DMS153 treated with DMSO at 0.1 percent for 48 hours (cell line): ENCODE data around the gene SHB.
"Not testable (repeated sequence)": the region's sequence is repeated elsewhere in the genome, so short reads cannot be mapped to it uniquely, and the experiment has no call there.

Source experiments
- DNase-seq: peaks from one replicate; lab custom pipeline; 2025; ENCODE audit not compliant: unreplicated experiment; lab: John Stamatoyannopoulos, UW

SHB gene

DNA sequence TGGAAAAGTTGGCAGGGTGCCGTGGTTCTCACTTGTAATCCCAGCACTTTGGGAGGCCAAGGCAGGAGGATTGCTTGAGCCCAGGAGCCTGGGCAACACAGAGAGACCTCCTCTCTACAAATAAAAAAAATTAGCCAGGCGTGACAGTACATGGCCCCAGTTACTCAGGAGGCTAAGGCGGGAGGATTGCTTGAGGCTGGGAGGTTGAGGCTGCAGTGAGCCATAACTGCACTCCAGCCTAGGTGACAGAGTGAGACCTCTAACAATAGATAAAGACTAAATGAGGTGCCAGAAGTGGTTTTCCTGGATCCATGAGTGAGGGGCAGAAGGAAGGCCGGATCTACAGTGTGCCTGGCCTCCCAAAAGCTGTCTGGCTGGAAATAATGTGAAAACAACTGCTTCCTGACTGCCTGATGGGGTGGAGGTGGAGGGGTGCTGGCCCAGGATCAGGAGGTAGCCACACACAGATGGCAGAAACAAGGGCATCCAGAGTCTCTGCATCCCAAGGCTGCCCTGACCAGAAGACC lies 4.1 kb downstream of the SHB start:
- no peak for DNase-seq

DNA sequence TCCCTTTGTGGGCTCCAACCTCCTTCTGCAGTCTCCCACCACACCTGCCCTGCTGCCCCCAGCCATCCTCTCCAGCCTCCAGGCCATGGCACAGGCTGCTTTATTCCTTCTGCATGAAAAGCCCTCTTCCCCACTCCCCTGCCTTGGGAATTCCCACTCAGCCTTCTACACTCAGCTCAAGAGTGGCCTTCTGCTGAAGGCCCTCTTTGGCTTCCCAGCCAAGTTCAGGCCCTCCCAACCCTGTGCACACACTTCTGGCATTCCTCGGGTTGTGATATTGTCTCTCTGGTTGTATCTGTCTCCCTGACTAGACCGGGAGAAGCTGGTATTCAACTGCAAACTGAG lies 5.7 kb downstream of the SHB start:
- no peak for DNase-seq

DNA sequence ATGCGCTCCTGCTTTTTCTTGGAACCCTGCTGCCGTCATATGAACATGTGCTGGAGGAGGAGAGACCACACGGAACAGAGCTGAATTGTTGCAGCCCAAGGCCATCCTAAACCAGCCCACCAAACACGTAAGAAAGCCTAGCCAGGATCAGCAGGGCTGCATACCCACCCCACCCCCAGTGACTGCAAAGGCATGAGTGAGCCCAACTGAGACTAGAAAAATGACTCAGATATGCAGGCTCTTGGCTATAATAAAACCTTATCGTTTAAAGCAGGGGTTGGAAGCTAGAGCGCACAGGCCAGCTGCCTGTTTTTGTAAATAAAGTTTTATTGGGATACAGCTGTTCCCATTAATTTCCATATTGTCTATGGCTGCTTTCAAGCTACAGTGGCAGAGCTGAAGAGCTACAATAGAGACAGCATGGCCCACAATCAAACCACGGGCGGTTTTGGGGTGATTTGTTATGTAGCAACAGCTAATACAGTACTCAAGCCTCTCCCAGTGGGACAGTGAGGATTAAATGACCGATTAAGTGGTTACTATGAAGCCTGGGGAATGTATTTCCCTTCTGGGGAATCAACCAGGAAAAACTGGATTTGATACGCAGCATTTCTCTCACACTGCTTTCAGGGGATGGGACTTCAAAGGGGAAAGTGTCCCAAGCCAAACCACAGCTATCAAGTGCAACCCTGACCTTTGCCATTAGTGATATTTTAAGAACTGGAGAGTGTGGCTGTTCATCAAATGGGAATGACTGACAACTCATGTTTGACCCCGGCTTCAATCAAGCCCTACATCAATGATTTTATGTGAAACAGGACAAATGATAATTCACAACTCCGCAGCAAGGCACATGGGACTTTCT lies 6.3 kb downstream of the SHB start:
- DNase-seq, result no peak

DNA sequence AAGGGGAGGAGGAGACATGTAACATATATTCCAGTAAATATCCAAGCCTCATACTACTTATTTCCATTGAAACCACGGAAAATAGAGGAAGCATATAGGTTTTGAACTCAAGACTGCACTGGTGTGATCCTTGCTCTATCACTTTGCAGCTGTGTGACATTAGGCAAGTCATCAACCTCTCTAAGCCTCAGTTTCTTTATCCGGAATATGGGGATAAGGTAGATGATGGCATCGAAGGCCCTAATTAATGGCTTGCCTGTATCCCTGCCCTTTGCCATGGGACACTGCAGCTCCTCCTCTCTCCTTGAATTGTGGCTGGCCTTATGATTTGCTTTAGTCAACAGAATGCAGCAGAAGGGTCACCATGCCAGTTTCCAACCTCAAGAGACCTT lies 6.9 kb downstream of the SHB start:
- no peak for DNase-seq

DNA sequence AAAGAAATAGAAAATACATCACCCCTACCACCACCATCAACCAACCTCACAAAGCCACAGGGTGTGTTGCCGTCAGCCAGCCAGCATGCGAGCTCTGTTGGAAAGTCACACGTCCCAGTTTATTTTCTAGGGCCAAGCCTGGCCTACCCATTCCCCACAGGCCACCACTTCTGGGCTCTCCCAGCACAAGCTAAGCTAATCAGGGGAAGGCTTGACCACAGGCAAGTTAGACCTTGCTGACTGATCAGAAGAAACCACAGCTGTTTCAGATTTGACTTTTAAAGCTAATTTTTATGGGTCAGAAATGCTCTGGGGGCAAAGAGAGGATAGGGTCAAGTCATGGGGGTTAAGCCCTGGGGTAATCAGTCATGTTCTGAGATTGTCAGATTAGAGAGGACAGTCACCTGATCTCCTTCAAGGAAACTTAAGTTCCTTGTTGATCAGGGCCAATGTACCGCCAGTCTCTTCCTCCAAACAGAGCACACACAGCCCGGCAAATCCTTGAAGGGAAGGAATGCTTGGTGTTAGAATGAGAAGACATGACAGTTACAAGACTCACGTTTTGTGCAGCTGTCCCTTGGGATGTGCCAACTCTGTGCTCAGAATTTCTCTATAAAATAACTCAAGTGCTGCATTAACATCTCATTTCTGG lies 7.6 kb downstream of the SHB start:
- DNase-seq, result no peak

DNA sequence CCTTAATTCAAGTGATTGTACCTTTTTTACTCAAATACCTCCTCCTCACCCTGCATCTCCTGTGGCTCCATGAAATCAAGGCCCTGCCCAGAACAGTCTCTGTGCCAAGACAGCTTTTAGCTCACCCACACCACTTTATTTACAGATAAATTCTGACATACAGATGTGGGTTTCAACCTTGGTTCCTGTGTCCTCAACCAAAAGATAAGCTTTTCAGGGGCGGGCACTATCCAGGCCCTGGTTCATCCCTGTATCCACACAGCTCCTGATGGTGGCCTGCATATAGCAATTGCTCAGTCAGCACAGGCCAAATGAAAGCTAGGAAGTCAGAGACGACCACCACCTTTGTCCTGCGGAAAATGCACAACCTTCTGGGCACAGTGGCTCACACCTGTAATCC lies 8.3 kb downstream of the SHB start:
- DNase-seq, result no peak

DNA sequence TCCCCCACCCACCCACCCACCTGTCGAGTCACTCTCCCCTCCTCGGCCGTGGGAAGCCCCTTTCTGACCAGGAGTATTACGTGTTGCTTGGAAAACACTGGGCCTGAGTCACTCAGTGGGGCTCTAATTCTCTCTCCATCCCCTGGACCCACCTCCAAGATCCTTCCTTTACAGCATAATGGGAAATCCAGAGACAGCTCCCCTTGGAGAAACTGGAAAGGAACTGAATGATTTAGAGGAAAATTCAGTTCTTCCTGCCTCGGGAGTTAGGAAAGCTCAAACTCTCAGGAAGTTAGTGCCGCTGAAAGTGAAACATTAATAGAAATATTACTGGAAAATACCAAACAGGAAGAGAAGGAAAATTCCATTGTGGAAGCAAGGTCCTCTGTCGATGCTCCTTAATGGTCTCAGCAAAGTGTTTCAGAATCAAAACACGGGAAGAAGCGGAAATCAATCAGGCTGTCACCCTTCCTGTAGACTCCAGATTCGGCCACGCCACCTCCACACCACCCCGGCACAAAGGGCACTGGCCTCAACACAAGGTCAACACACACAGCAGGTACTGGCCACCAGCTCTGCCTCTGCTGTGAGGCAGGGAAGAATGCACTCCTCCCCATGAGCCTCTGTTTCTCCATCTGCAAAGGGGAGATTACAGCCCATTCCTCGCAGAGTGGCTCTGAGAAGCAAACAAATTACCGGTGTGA lies 9.6 kb downstream of the SHB start:
- DNase-seq, result no peak

DNA sequence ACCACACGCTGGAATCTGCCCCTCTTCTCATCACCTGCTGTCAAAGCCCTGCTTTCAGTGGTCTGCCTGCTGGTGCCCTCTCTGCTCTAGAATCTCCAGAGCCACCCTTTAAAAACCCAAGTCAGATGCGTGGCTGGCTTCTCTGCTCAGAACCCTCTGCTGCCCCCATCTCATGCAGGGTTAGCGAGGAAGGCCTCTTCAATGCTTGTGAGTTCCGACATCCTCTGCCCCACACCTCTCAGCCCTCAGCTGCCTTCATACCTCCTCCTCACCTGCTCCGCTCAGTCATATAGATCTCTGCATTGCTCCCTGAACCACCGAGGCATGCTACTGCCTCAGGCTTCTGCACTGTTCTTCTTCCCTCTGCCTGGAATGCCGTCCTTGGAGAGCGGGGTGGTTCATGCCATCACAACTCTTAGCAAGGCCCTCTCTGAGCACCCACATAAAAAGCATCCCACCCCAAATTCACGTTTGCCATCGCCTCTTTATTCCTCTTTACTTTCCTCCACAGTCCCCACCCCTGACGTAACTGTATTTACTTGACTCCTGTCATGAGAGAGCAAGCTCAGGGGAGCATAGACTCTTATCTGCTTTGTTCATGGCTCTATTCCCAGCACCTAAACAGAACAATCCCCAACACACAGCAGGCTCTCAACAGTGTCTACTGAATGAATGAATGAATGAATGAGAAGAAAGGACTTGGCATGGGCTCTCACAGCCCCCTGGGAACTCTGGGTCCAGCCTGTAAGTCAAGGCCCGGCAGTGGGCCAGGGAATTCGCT lies 10.4 kb downstream of the SHB start:
- DNase-seq, result no peak

DNA sequence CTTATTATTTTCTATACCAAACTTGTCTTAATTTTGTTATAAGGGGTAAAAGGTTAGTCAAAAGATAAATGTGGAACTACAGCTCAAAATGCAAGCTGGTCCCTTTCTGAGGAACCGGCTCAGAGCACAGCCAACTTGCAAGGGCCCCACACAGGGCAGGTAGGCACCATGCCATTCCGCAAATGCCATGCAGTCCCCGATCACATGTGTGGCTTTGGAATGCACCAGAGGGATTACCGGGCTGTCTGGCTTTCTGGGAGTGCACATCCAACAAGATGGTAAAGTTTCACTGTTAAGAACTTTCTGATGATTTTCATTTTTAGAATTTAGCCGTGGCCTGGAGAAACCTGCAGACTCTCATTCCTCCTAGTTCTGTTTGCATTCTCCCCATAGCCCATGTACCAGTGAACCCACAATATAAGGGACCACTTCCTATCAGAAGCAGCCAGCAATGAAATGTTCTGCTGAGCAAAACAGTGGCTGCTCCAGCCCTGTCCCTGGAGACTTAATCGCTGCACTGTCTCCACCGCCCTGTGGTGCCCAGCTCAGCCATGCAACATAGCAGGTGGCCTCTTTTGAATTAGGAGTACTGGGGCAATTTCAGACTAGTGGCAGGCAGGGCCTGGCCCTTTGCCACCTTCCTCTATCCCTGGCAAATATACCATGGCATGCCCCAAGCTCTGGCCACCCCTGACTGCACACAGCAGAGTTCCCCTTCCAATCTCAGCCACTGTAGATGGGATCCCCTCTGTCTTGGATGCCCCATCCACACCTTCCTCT lies 11.4 kb downstream of the SHB start:
- DNase-seq, result peak; percentile 47

DNA sequence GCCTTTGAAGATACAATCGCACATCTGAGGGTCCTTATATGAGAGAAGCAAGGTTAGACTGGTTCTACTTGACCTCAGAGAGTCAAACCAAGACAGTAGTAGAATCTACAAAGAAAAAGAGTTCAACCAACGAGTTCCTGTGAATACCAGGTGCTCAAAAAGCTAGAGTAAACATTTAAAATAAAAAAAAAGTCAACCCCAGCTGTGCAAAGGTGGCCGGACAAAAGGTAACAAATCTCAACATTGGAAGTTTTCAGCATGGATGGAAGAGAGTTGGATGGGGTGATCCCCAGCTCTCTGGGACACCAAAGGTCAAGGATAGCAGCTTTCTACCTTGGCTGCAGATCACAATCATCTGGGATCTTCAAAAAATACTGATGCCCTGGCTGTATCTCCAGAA lies 14.4 kb downstream of the SHB start:
- DNase-seq, result no peak

DNA sequence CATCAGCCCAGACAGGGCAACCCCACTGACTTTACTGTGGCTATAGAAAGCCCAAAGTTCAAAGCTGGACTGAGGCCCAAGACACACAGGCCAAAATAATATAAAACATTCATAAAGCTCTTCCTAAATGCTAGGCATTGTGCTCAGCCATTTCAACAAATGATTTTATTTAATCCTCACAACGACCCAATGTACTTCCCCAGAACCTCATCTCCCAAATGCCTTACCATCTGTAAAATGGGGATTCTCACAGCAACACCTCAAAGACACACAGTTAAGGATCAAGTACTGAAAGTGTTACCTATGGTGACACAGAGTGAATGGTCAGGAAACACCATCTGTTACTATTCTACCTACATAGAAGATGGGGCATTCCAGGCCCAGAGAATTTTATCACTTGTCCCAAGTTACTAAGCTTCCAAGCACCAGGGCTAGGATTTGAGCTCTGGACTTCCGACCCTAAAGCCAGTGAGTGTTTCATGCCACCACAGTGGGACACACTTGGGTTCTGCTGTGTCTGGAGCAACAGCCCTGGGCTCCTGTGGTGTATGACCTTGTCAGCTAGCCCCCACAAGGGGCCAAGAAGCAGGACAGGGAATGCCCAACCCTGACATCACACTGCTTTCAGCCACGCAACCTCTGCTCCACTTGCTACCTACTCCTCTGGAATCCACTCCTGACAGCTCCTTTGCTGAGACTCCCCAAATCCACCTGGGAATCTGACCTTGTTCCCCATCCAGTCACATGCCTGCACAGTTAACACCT lies 15.1 kb downstream of the SHB start:
- DNase-seq, result no peak

DNA sequence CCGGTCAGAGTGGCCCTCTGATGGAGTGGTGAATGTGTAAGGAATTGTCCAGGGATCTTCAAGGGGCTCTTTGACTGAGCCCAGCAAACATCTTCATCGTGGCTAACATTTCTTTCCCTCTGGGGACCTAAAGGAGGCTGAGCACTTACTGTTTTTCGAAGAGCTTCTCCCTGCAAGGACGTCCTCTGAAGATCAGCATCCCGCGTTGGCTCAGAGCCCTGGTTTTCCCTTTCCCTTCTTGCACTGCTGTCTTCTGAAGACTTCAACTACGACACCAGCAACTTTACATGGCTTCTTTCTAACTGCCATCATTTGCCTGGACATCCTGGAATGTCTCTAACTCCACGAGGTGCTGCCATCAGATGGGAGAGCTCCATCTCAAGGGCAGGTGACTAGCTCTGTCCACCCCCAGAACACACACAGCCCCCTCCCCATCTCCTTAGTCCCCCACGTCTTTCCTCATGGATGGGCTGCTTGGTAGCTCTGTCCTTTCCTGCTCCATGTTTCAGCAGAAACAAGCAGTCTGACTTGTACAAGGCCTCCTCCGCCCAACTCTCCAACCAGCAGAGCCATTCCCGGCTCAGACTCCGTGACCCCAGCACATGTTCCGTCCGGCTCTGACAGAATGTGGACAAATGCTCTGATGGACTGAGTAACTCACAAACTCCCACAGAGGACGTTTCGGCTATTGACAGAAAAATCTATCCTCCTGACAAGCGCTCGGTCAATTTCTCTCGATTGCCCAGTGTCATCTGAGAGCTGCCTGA lies 17.1 kb downstream of the SHB start:
- DNase-seq, result no peak

DNA sequence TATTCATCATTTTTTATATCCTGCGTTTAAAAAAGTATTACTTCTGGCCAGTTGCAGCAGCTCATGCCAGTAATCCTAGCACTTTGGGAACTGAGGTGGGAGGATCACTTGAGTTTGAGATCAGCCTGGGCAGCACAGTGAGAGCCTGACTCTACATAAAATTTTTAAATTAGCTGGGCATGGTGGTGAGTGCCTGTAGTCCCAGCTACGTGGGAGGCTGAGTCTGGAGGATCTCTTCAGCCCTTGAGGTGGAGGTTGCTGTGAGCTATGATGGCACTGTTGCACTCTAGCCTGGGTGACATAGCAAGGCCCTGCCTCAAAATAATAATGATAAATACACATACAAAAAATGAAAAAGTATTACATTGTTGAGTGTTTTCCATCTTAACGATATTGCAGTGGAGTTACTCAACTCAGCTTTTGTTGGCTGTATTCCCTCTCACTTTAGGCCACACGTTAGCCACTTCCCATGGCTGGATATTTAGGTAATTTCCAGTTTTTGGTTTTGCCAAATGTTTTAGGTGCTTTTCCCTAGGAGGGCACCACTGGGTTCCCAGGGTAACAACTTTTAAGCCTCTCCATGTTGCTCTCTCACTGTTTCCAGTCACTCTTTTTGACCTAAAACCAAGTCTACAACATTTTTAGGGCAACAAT lies 20.6 kb downstream of the SHB start:
- DNase-seq, result no peak

DNA sequence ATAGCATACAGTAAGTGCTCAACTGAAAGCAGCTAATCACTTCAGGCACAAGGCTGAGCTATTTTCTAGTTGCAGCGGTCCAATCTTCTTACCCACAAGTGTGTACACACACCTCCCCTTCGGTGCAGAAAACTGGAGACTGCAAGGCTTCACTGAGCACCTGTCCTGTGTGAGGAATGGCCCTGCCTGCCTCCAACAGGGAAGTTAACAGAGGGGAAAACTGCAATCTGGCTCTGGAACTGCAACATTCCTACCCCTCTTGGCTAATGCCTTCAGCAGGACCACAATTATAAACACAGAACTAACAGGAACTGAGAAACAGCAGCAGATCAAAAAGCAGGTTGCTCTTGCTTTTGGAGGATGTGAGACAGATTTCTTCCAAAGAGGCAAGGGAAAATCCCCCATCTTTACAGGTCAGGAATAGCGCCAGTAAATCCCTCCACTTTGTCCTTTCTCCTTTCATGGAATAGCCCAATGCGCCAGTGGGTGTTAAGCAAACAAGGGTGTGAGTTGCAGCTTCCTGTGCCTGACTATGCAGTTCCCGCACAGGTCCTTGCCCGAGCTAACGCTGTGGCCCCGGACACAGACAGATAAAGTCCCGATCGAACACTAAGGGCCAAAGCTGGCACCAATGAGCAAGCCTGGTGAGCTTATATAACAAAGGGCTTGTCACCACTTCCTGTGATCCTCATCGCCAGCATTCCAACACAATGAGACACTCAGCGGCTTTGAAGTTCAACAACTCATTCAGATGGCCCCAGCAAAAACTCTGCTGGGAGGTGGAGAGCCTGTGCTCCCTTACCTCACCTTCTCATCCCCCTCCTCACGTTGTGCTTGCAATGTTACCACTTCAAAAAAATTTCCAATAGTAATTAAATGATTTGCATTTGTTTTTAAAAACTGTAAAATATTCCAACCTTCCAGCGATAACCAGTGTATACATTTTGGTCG lies 21.5 kb downstream of the SHB start:
- DNase-seq, result peak; percentile 50

DNA sequence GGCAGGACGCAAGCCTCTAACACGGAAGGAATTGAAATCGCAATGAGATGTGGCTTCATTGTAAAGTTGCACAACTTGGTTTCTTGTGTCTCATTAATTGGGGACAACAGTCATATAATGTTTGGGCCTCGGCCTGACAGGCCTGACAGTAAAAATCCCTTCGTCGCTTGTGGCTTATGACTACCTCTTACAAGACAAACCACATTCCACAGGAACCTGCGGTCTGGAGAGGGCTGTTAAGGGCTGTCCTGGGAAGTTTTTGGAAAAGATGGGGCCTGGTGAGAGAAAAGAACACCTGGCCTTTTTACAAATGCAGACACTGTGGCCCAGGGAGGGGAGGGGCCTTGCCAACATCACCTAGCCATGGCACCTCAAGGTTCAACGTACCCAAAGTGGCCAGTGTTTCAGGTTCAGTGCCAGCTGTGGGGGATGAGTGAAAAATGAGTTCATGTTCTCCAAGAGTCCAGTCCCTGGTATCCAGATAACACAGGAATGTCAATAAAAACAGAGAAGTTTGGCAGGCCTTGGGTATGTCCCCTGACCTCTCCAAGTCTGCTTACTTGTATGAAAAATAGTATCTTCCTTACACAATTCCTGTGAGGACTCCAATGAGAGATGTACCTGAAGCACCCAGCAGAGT lies 22.2 kb downstream of the SHB start:
- no peak for DNase-seq

DNA sequence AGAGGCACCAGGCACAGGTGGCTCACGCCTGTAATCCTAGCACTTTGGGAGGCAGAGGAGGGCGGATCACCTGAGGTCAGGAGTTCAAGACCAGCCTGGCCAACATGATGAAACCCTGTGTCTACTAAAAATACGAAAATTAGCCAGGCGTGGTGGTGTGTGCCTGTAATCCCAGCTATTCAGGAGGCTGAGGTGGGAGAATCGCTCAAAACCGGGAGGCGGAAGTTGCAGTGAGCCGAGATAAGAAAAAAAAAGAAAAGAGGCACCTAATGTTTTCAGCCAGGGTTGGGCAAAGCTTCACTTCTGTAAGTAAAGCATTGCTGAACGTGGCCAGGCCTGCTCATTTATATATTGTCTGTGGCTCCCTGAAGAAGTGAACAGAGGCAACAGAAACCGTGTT lies 23.1 kb downstream of the SHB start:
- not testable (repeated sequence) for DNase-seq

DNA sequence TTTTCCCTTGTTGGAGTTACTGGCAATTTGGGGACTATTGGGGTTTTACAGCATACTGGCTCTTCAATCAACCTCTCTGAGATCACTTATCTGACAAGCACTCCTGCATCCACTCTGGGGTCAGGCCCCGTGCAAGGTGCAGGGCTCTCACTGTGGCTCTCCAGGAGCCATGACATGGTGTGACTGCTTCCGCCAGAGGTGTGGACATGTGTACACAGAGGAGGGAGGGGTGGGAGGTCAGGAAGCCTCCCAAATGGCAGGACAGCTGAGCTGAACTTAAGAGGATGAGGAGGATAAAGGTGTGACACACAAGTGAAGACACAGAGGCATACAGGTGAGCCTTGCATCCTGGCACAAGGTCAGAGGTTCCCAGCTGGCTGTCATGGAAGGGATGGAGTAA lies 24.3 kb downstream of the SHB start:
- DNase-seq, result no peak
